K562 (cell line): ENCODE data around the gene TRERF1. TPM values are rescaled to one million over a fixed set of nuclear protein-coding genes. Genes with fewer than 3 reads are reported as not detected.
A peak's percentile ranks its signal among the peaks of the same experiment; 100 is the strongest.

ENCODE experiments used
- ATAC-seq: fragments of 200-7000 bp; cut with Tn5 transposase; 3 replicates; pipeline ENCODE4 v1.9.1; 2020; ENCODE audit warnings: moderate library complexity
- BruUV-seq: library from RNA; stranded (reverse); fragments of 400-500 nt; replicated peaks from 2 replicates; lab custom pipeline; 2021; lab: Mats Ljungman, UMichigan
- CTCF ChIA-PET: fragments of 300-600 bp; formaldehyde crosslinking; extraction: SDS; loops from one replicate; lab custom pipeline; 2021; ENCODE audit warnings: low intra/inter-chr PET ratio; lab: Yijun Ruan, JAX
- POLR2A ChIA-PET: fragments of 300-600, 350-650 bp; sonication (Branson Sonifier 250); formaldehyde crosslinking; extraction: SDS; loops from one replicate; lab custom pipeline; 2021; ENCODE audit warnings: antibody characterized with exemption, inconsistent platforms; lab: Yijun Ruan, JAX
- DNase-seq, 4 experiments: peaks; one replicate each; pipeline versions ENCODE4 v3.0.0 to v3.0.0-alpha.2; 2011 to 2018; ENCODE audit warnings: low spot score in 3 of 4, mixed read lengths in 3 of 4; ENCODE audit errors: extremely low read depth in 1 of 4
- FAIRE-seq: peaks from 2 replicates; lab custom pipeline; 2011; peaks lifted over from hg19 to GRCh38; lab: Jason Lieb, UNC
- H2AFZ ChIP-seq: 2 replicates; pipeline ENCODE4 v1.6.0; 2011; ENCODE audit warnings: low read depth, low read length, control low read depth, inconsistent platforms
- H3K27ac ChIP-seq: fragments of 200-600 bp; 3 replicates; pipeline ENCODE4 v1.8.0; 2011; ENCODE audit warnings: low read depth, mild to moderate bottlenecking, control low read depth, inconsistent platforms, low read length, moderate library complexity, mixed read lengths; ENCODE audit errors: extremely low read depth
- H3K27me3 ChIP-seq, 2 experiments: fragments of 300-600 bp in 1 of 2; 2 replicates in 1 of 2; 3 replicates in 1 of 2; pipeline versions ENCODE4 v1.6.0 to v1.8.0; 2011; ENCODE audit warnings: inconsistent platforms in 2 of 2, low read length in 2 of 2, mild to moderate bottlenecking in 1 of 2, mixed read lengths in 1 of 2, moderate library complexity in 1 of 2; ENCODE audit not compliant: control insufficient read depth in 2 of 2, insufficient read depth in 2 of 2
- H3K36me3 ChIP-seq: fragments of 300-600 bp; 3 replicates; pipeline ENCODE4 v1.8.0; 2011; ENCODE audit warnings: mild to moderate bottlenecking, low read length, inconsistent platforms; ENCODE audit not compliant: control insufficient read depth, insufficient read depth
- H3K4me1 ChIP-seq, 2 experiments: fragments of 200-600 bp in 1 of 2; replicated peaks in 1 of 2; 2 replicates in 1 of 2; 3 replicates in 1 of 2; pipeline versions ENCODE4 v1.5.1 to v1.8.0; 2011; ENCODE audit warnings: inconsistent platforms in 2 of 2, low read length in 2 of 2, mild to moderate bottlenecking in 1 of 2, mixed read lengths in 1 of 2, moderate library complexity in 1 of 2; ENCODE audit not compliant: control insufficient read depth in 2 of 2, insufficient read depth in 2 of 2
- H3K4me2 ChIP-seq: 2 replicates; pipeline ENCODE4 v1.6.1; 2011; ENCODE audit warnings: low read length, control low read depth, inconsistent platforms, mixed read lengths; ENCODE audit not compliant: insufficient read depth
- H3K4me3 ChIP-seq: fragments of 200-600 bp; sonication (generic), shearing (Covaris generic); 2 replicates; pipeline ENCODE4 v1.5.1; 2016; ENCODE audit warnings: control low read depth, inconsistent platforms
- H3K79me2 ChIP-seq: fragments of 200-600 bp; 3 replicates; pipeline ENCODE4 v1.8.0; 2011; ENCODE audit warnings: low read length, inconsistent platforms; ENCODE audit not compliant: control insufficient read depth, insufficient read depth
- H3K9ac ChIP-seq, 2 experiments: 2 replicates each; pipeline versions ENCODE4 v1.6.0 to v1.6.1; 2011; ENCODE audit warnings: low read depth in 2 of 2, low read length in 2 of 2, control low read depth in 1 of 2, inconsistent platforms in 1 of 2, mild to moderate bottlenecking in 1 of 2, mixed read lengths in 1 of 2; ENCODE audit not compliant: insufficient read depth in 1 of 2
- H3K9me1 ChIP-seq: one replicate; pipeline ENCODE4 v1.6.0; 2011; ENCODE audit warnings: inconsistent platforms, mild to moderate bottlenecking, low read length, moderate library complexity; ENCODE audit not compliant: control insufficient read depth, insufficient read depth
- H3K9me3 ChIP-seq: replicated peaks from 2 replicates; pipeline ENCODE4 v1.5.1; 2011; ENCODE audit warnings: low read depth, low read length, inconsistent platforms; ENCODE audit not compliant: control insufficient read depth, insufficient read depth
- H4K20me1 ChIP-seq: replicated peaks from 2 replicates; pipeline ENCODE4 v1.6.1; 2011; ENCODE audit warnings: low read length, inconsistent platforms, mixed read lengths; ENCODE audit not compliant: control insufficient read depth, insufficient read depth
- WGBS: fragments of 100-300 bp; shearing (Covaris generic); methylation state at CpG from one replicate; pipeline ENCODE4 v1.1.6; 2016; ENCODE audit warnings: low coverage, mixed read lengths; ENCODE audit not compliant: insufficient coverage; ENCODE audit errors: missing lambda C conversion rate; 5-methylcytosine and 5-hydroxymethylcytosine counted together
- in situ Hi-C: fragments of 300-500 bp; cut with MboI; formaldehyde crosslinking; loops from 4 replicates; pipeline ENCODE4 v1.15.0; 2018; ENCODE audit warnings: inconsistent platforms, mixed read lengths
- intact Hi-C: fragments of 100-400 bp; cut with micrococcal nuclease; formaldehyde crosslinking; loops from 2 replicates; pipeline ENCODE4 v1.14.2; 2022
- polyA plus RNA-seq, 8 experiments: library from polyadenylated mRNA; depleted of rRNA in 4 of 8; stranded (reverse) in 5 of 8; unstranded in 3 of 8; fragments of >200 nt; fragmentation: Nextera tagmentation in 2 of 8; fragmentation: Illumina TruSeq in 1 of 8; extraction: Ambion mirVana in 2 of 8; extraction: Trizol in 1 of 8; gene quantifications; 2 replicates each; pipeline versions ENCODE4 v1.2.1 to v1.2.3, GENCODE V29; 2011 to 2014; ENCODE audit warnings: inconsistent platforms in 1 of 8, missing spikeins in 1 of 8
- total RNA-seq, 7 experiments: library from RNA; depleted of rRNA in 6 of 7; stranded (reverse); fragments of >200 nt in 6 of 7; fragmentation: Illumina TruSeq in 2 of 7; extraction: Trizol in 2 of 7; gene quantifications; 2 replicates each; pipeline versions ENCODE4 v1.2.1 to v1.2.3, GENCODE V29; 2011 to 2021; ENCODE audit warnings: low replicate concordance in 1 of 7
- TF ChIP-seq, protein P1 (sequence below), 3 experiments: fragments of 200-800 bp in 1 of 3; fragments of 250-450 bp in 1 of 3; fragments of 450-650 bp in 1 of 3; sonication (Bioruptor Pico) in 1 of 3; sonication (Bioruptor generic) in 1 of 3; formaldehyde crosslinking in 1 of 3; IDR thresholded peaks; 2 replicates each; pipeline versions ENCODE4 v1.6.1 to v1.8.0; 2016 to 2022; ENCODE audit warnings: mild to moderate bottlenecking in 2 of 3, missing genetic modification characterization in 2 of 3, missing compliant biosample characterization in 1 of 3, moderate library complexity in 1 of 3
- TF ChIP-seq, protein P2 (sequence below): fragments of 450-650 bp; IDR thresholded peaks from 2 replicates; pipeline ENCODE4 v1.6.1; 2016; ENCODE audit warnings: mild to moderate bottlenecking

The TRERF1 gene
- total and polyA plus RNA-seq, 9 of the 15 experiments (the other 6 are each of a cell fraction or from before 2014, with no cell fraction given) = 0.04 to 0.20 (median 0.07) TPM; not detected in 3

DNA sequence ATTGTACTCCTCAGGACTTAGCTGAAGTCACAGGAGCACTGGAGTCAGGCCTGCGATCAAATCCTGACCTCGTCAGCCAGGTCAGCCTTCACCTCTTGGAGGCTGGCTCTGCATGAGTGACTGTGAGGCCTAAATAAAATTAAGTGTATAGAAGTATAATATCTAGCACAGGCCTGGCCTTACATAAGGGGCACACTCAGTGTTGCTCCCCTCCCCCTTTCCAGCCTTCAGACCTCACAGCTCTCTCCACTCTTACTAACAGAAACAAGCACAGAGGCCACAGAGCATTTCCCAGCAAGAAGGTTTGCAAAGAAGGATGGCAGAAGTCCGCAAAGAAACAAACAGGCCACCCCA, 84.8 kb downstream of the TRERF1 start:
- TF ChIP-seq, protein P1, sequence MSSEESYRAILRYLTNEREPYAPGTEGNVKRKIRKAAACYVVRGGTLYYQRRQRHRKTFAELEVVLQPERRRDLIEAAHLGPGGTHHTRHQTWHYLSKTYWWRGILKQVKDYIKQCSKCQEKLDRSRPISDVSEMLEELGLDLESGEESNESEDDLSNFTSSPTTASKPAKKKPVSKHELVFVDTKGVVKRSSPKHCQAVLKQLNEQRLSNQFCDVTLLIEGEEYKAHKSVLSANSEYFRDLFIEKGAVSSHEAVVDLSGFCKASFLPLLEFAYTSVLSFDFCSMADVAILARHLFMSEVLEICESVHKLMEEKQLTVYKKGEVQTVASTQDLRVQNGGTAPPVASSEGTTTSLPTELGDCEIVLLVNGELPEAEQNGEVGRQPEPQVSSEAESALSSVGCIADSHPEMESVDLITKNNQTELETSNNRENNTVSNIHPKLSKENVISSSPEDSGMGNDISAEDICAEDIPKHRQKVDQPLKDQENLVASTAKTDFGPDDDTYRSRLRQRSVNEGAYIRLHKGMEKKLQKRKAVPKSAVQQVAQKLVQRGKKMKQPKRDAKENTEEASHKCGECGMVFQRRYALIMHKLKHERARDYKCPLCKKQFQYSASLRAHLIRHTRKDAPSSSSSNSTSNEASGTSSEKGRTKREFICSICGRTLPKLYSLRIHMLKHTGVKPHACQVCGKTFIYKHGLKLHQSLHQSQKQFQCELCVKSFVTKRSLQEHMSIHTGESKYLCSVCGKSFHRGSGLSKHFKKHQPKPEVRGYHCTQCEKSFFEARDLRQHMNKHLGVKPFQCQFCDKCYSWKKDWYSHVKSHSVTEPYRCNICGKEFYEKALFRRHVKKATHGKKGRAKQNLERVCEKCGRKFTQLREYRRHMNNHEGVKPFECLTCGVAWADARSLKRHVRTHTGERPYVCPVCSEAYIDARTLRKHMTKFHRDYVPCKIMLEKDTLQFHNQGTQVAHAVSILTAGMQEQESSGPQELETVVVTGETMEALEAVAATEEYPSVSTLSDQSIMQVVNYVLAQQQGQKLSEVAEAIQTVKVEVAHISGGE (CRISPR knock-in tag; IDR thresholded peaks at IDR 0.05) = 0 out of 6 replicates have a peak, but pooled peaks of 1 of the 3 experiments have one; percentile 29
- TF ChIP-seq, protein P2, sequence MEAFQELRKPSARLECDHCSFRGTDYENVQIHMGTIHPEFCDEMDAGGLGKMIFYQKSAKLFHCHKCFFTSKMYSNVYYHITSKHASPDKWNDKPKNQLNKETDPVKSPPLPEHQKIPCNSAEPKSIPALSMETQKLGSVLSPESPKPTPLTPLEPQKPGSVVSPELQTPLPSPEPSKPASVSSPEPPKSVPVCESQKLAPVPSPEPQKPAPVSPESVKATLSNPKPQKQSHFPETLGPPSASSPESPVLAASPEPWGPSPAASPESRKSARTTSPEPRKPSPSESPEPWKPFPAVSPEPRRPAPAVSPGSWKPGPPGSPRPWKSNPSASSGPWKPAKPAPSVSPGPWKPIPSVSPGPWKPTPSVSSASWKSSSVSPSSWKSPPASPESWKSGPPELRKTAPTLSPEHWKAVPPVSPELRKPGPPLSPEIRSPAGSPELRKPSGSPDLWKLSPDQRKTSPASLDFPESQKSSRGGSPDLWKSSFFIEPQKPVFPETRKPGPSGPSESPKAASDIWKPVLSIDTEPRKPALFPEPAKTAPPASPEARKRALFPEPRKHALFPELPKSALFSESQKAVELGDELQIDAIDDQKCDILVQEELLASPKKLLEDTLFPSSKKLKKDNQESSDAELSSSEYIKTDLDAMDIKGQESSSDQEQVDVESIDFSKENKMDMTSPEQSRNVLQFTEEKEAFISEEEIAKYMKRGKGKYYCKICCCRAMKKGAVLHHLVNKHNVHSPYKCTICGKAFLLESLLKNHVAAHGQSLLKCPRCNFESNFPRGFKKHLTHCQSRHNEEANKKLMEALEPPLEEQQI = no peak

More for the DNA sequence above, 84.8 kb downstream of the TRERF1 start:
- ATAC-seq = no peak
- ChIA-PET POLR2A (interaction anchor here (1.0 to 1.2 kb wide), 3 partner anchors 13 to 26 kb away, joined by 3 to 4 read pairs (median 4); no protein-coding TSS in a partner anchor), CTCF (interaction anchor here (0.9 kb wide), 1 partner anchor 181 kb away, joined by 3 read pairs; no protein-coding TSS in a partner anchor)
- peaks cover 0 to 4% of the 10 kb centered on the region in 2 experiments; a peak in 1 of 5 replicates for H3K4me1 ChIP-seq
- H3K4me3 ChIP-seq = no peak overlapping the region
- peaks cover 21 to 54% of the 10 kb centered on the region in 2 experiments for H3K27me3 ChIP-seq
- BruUV-seq = no TSS peak
- no peaks in the 10 kb centered on the region for H3K36me3 ChIP-seq
- no peaks in the 10 kb centered on the region for H3K9me1 ChIP-seq
- no peak overlapping the region for H2AFZ ChIP-seq
- no peaks in the 10 kb centered on the region; the same call in 1 of the 2 replicates for H4K20me1 ChIP-seq
- DNase-seq = no peak
- no peak for FAIRE-seq
- no peak overlapping the region for H3K9ac ChIP-seq
- H3K27ac ChIP-seq = no peak overlapping the region
- H3K79me2 ChIP-seq = no peaks in the 10 kb centered on the region
- no peaks in the 10 kb centered on the region for H3K9me3 ChIP-seq
- 39% methylated on average over 3 of the region's 3 CpGs for WGBS
- no peak overlapping the region for H3K4me2 ChIP-seq
- in situ Hi-C loops (no loop called here), intact Hi-C loops (no loop called here)
